GM12801 (cell line): ENCODE measurements around the gene NAV2.

Source experiments
- TF ChIP-seq, protein P1 (sequence below): IDR thresholded peaks from one replicate; pipeline ENCODE4 v1.5.1; 2011; ENCODE audit warnings: control low read depth; ENCODE audit not compliant: insufficient read length; ENCODE audit errors: extremely low read depth

NAV2 gene

DNA sequence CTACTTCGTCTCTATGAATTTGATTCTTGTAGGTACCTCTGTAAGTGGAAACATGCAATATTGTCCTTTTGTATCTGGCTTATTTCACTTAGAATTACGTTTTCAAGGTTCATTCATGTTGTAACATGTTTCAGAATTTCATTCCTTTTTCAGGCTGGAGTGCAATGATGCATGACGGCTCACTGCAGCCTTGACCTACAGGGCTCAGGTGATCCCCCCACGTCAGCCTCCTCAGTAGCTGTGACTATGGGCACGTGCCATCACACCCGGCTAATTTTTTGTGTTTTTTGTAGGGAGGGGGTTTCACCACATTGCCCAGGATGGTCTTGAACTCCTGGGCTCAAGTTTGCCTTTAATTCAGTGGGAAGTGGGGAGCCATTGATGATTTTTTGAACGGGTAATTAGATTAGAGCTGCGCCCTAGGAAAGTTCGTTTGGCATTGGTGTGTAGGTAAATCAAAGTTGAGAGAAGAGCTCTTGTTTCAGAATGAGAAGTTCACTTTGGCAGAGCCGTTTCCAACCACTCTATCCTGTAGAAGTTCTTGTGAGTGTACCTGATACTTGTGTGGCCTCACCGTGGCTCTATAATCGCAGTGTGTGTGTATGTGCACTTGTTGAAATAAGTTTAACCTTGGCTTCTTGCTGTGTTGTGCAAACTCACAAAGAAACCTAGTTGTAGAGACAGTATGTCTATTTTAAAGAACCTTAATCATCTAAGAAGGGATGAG, 115.9 kb downstream of the NAV2 start:
- TF ChIP-seq, protein P1, sequence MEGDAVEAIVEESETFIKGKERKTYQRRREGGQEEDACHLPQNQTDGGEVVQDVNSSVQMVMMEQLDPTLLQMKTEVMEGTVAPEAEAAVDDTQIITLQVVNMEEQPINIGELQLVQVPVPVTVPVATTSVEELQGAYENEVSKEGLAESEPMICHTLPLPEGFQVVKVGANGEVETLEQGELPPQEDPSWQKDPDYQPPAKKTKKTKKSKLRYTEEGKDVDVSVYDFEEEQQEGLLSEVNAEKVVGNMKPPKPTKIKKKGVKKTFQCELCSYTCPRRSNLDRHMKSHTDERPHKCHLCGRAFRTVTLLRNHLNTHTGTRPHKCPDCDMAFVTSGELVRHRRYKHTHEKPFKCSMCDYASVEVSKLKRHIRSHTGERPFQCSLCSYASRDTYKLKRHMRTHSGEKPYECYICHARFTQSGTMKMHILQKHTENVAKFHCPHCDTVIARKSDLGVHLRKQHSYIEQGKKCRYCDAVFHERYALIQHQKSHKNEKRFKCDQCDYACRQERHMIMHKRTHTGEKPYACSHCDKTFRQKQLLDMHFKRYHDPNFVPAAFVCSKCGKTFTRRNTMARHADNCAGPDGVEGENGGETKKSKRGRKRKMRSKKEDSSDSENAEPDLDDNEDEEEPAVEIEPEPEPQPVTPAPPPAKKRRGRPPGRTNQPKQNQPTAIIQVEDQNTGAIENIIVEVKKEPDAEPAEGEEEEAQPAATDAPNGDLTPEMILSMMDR = no peak

DNA sequence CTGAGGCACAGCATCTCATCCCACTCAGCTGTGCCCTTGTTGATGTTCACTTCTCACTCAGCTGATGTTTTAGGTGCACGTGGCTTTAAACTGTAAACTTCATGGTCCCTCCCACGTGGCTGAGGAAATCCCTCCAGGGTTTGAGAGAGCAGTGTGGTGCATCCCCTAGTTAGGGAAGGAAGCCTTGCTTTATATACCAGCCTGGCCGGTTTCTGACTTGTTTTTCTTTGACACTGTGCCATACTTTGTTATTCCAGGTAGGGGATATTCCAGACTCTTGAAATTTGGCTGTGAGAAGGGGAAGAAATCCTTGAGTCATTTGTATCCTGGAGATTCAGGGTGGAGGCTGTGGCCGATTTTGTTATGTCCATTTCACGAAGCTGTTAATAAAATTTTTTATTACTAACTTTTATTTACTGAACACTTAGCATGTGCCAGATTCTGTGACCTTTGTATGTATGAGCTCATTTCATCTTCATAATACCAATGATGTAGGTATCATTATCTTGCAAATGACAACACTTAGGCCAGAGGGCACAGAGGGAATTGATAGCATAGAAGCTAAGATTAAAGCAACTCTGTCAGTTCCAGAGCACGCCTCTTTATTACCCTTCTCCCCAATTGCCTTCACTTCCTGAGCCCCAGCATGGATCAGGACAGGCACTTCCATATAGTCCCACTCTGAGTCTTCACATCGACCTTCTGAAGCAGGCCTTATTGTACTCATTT, 116.6 kb downstream of the NAV2 start:
- TF ChIP-seq, protein P1 = no peak

DNA sequence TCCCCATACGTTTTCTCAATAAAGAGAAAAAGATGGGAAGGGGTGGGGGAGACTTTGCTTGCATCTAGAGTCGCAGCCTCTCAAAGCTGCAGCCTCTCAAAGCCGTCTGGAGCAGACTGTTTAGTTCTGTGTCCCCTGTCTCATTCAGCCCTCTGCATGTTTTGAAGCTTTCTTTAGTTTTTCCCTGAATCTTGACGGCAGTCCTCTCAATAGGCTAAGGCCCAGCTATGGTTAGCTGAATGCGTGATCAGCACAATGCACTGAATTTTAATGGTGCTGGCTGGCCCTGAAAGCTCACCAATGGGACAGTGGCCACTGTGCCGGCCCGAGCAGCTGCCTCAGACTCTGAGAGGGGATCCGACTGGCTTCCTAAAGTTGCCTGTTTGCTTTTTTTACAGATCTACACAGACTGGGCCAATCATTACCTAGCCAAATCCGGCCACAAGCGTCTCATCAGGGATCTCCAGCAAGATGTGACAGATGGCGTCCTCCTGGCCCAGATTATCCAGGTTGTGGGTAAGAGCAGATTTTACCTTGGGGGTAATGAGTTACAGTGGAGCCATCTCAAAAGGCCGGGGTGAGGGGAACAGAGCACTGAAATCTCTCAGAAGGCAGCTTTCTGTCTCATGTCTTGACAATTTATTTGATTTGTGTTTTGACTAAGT, 119.6 kb downstream of the NAV2 start:
- TF ChIP-seq, protein P1 = no peak

DNA sequence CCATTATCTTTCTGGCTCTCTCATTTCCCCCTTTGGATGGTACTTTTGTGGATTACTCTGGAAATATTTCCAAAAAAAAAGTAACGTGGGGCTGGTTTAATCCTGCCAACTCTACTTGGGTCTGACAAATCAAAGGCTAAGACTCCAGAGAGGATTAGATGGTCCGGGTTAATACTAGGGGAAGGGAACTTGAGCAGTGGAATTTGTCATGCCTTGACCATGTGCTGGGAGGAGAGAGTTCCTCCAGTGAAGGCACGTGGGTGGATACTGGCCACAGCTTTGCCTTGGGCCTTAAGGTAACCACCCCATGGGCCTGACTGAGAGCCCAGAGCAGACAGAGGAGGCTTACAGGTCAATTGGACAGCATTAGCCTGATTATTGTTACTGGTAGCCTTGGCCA, 120.3 kb downstream of the NAV2 start:
- TF ChIP-seq, protein P1 = no peak

DNA sequence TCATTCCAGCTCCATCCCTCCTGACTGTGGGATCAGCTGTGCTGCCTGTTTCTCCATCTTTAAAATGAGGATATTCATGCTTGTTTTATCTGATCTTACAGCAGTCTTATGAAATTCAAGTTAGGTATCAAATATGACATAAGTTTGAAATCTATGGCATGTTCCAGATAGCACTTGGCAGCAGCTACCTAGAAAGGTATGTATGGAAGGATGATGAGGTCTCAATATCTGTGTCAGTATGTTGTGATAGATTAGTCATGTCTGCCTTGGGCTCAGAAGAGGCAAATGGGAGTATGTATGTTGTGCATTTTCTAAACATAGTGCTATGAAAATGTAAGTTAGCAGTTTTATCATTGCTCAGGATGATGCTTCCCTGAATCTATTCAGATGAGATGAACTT, 122.1 kb downstream of the NAV2 start:
- TF ChIP-seq, protein P1 = no peak

DNA sequence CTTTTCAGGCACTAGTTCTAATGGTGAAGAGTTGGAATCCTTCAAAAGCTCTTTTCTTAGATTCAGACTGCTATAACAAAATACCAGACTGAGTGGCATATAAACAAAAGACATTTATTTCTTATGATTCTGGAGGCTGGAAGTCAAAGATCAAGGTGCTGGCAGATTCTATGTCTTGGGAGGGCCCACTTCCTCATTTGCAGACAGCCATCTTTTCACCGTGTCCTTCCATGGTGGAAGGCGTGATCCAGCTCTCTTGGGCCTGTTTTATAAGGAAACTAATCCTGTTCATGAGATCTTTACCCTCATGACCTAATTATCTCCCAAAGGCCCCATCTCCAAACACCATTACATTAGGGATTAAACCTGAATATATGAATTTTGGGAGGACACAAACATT, 124.0 kb downstream of the NAV2 start:
- TF ChIP-seq, protein P1 = no peak

DNA sequence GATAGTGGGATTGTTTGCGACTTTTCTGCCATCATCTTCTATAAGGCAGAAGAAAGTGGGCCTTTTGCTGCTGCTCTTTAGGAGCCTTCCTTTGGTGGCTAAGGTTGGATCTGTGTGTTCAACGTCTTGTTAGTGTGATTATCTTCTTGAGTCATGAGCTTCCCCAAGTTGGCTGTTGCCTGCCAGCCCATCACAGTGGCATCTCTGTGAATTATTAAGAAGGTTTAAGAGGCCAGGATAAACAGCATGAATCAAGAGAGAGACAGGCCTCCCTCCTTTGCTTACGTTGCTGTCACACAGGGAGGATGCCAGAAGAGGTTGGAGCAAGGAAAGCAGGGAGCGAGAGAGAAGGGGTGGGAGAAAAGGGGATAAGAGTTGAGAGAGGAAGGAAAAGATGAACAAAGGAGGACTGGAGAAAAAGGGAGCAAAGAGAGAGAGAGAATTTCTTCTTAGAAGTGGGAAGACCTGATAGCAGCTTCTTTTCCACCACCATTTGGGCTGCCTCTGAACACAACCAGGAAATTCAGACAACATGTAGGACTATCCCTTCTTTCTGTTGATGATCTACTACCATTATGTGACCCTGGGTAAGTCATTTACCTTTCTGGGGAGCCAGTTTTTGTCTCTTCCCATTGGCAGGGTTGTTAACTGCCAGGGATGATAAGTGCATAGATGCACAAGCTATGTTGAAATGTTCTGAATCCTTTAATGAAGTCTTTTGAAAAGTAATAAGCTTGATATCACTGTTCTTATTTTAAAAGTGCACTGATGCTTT, 126.5 kb downstream of the NAV2 start:
- TF ChIP-seq, protein P1 = no peak
